Endothelial cell of umbilical vein (primary cell): Measurements from ENCODE around the gene HIRA. TPM values are rescaled to one million over a fixed set of nuclear protein-coding genes. Genes with fewer than 3 reads are reported as not detected.
A peak's percentile ranks its signal among the peaks of the same experiment; 100 is the strongest.

Experiments used
- BruUV-seq: library from RNA; stranded (reverse); fragments of 400-500 nt; replicated peaks from 2 replicates; lab custom pipeline; 2021; lab: Mats Ljungman, UMichigan
- CTCF ChIA-PET: fragments of 300-600, 350-600 bp; sonication (Branson Sonifier 250); formaldehyde crosslinking; loops from one replicate; lab custom pipeline; 2021; ENCODE audit warnings: antibody characterized with exemption, inconsistent platforms; lab: Charles Lee
- POLR2A ChIA-PET: fragments of 300-600, 350-600 bp; sonication (Branson Sonifier 250); formaldehyde crosslinking; loops from one replicate; lab custom pipeline; 2021; ENCODE audit warnings: antibody characterized with exemption, inconsistent platforms; lab: Charles Lee
- DNase-seq: peaks from one replicate; pipeline ENCODE4 v3.0.0-alpha.2; 2011; ENCODE audit warnings: low read depth, low spot score
- FAIRE-seq: peaks from 2 replicates; lab custom pipeline; 2011; peaks lifted over from hg19 to GRCh38; lab: Jason Lieb, UNC
- H2AFZ ChIP-seq: 2 replicates; pipeline ENCODE4 v1.6.0; 2012; ENCODE audit warnings: low read depth, low read length, control low read depth, inconsistent platforms
- H3K27ac ChIP-seq: 2 replicates; pipeline ENCODE4 v1.5.1; 2011; ENCODE audit warnings: low read depth, mild to moderate bottlenecking, control low read depth, low read length, moderate library complexity; ENCODE audit not compliant: insufficient read depth
- H3K27me3 ChIP-seq, 2 experiments: 2 replicates each; pipeline versions ENCODE4 v1.6.0 to v1.6.1; 2011; ENCODE audit warnings: low read length in 2 of 2, mixed read lengths in 1 of 2; ENCODE audit not compliant: control insufficient read depth in 2 of 2, insufficient read depth in 2 of 2
- H3K36me3 ChIP-seq, 2 experiments: 2 replicates in 1 of 2; 3 replicates in 1 of 2; pipeline ENCODE4 v1.5.1; 2011; ENCODE audit warnings: low read length in 2 of 2, mild to moderate bottlenecking in 1 of 2, moderate library complexity in 1 of 2; ENCODE audit not compliant: control insufficient read depth in 2 of 2, insufficient read depth in 2 of 2; ENCODE audit errors: extremely low read depth in 1 of 2
- H3K4me1 ChIP-seq: 3 replicates; pipeline ENCODE4 v1.5.1; 2011; ENCODE audit warnings: mild to moderate bottlenecking, low read length; ENCODE audit not compliant: control insufficient read depth, insufficient read depth; ENCODE audit errors: extremely low read depth
- H3K4me2 ChIP-seq: 2 replicates; pipeline ENCODE4 v1.6.1; 2011; ENCODE audit warnings: low read length, control low read depth, mixed read lengths; ENCODE audit not compliant: insufficient read depth
- H3K4me3 ChIP-seq, 3 experiments: fragments of 200-600 bp in 1 of 3; sonication (generic), shearing (Covaris generic) in 1 of 3; replicated peaks in 1 of 3; 2 replicates each; pipeline ENCODE4 v1.5.1; 2011 to 2016; ENCODE audit warnings: control low read depth in 3 of 3, low read length in 3 of 3, mild to moderate bottlenecking in 2 of 3, inconsistent platforms in 1 of 3, low read depth in 1 of 3, moderate library complexity in 1 of 3; ENCODE audit not compliant: insufficient read depth in 1 of 3
- H3K79me2 ChIP-seq: 2 replicates; pipeline ENCODE4 v1.6.0; 2012; ENCODE audit warnings: low read length, inconsistent platforms; ENCODE audit not compliant: control insufficient read depth, insufficient read depth
- H3K9ac ChIP-seq: replicated peaks from 2 replicates; pipeline ENCODE3; 2011; ENCODE audit warnings: low read length, control low read depth; ENCODE audit not compliant: insufficient read depth; ENCODE audit errors: extremely low read depth
- H3K9me1 ChIP-seq: replicated peaks from 3 replicates; pipeline ENCODE4 v1.6.0; 2011; ENCODE audit warnings: mild to moderate bottlenecking, low read length; ENCODE audit not compliant: control insufficient read depth, insufficient read depth; ENCODE audit errors: extremely low read depth
- H3K9me3 ChIP-seq: replicated peaks from 2 replicates; pipeline ENCODE4 v1.5.1; 2012; ENCODE audit warnings: low read length, inconsistent platforms; ENCODE audit not compliant: control insufficient read depth, insufficient read depth
- H4K20me1 ChIP-seq: replicated peaks from 2 replicates; pipeline ENCODE3; 2011; ENCODE audit warnings: mild to moderate bottlenecking, low read length; ENCODE audit not compliant: control insufficient read depth, insufficient read depth; ENCODE audit errors: extremely low read depth
- CTCF ChIP-seq, 2 donors: IDR thresholded peaks; 1 replicate in 1 of 2; 2 replicates in 1 of 2; pipeline ENCODE4 v1.5.1; 2011; ENCODE audit warnings: low read length in 2 of 2, mild to moderate bottlenecking in 2 of 2, moderate library complexity in 2 of 2, control low read depth in 1 of 2, inconsistent platforms in 1 of 2, low read depth in 1 of 2; ENCODE audit not compliant: insufficient read depth in 1 of 2; ENCODE audit errors: extremely low read depth in 1 of 2
- GATA2 ChIP-seq: IDR thresholded peaks from 2 replicates; pipeline ENCODE4 v1.7.0; 2011; ENCODE audit warnings: low read depth, mild to moderate bottlenecking, moderate library complexity, mixed read lengths, low read length; ENCODE audit not compliant: insufficient read length, insufficient read depth
- dilution Hi-C: fragments of 300-500 bp; cut with MboI; formaldehyde crosslinking; loops from one replicate; pipeline ENCODE4 v1.15.0; 2019; ENCODE audit warnings: low sequenced_read_pairs; ENCODE audit not compliant: extremely low pct_ligation_motif_present
- intact Hi-C: fragments of 100-400 bp; cut with micrococcal nuclease; formaldehyde crosslinking; loops from one replicate; pipeline ENCODE4 v1.10.0; 2022
- polyA plus RNA-seq, 4 experiments: library from polyadenylated mRNA; depleted of rRNA in 3 of 4; stranded (reverse) in 3 of 4; unstranded in 1 of 4; fragments of >200 nt; gene quantifications; 2 replicates each; pipeline versions ENCODE4 v1.2.1 to v1.2.3, GENCODE V29; 2011 to 2012; ENCODE audit warnings: missing spikeins in 1 of 4
- total RNA-seq: library from RNA; stranded (reverse); gene quantifications from 2 replicates; pipeline ENCODE4 v1.2.3, GENCODE V29; 2021

The HIRA gene
- total and polyA plus RNA-seq, 2 donors (not counting 3 experiments of a cell fraction or from before 2014, with no cell fraction given): 17.3 to 27.7 TPM

GRCh38 chr22:19430890-19431541 is 517 bp downstream of the HIRA start:
- CTCF ChIA-PET: interaction anchor here (1.0 to 2.1 kb wide), 5 partner anchors 14 to 251 kb away, joined by 3 to 6 read pairs (median 4); no protein-coding TSS in a partner anchor
- TF ChIP-seq CTCF (IDR thresholded peaks at IDR 0.05; ENCODE audit: extremely low read depth in 1 of 2, insufficient read depth in 1 of 2, low read depth in 1 of 2, low read length in 2 of 2): peak; percentile 13 to 19
- no peak for TF ChIP-seq GATA2
- peak overlapping the region; percentile 86 for H3K4me2 ChIP-seq
- H3K9ac ChIP-seq: peak overlapping the region; percentile 68
- H4K20me1 ChIP-seq: no peaks in the 10 kb centered on the region
- H3K4me1 ChIP-seq: peaks cover 17% of the 10 kb centered on the region
- intact Hi-C loops (loop anchor here (1.0 kb wide), 1 partner anchor 199 kb away; no protein-coding TSS in a partner anchor), dilution Hi-C loops (no loop called here)
- POLR2A ChIA-PET: interaction anchor here (1.4 kb wide), 1 partner anchor 13 kb away, joined by 6 read pairs; no protein-coding TSS in a partner anchor
- H2AFZ ChIP-seq: peak overlapping the region; percentile 38
- no TSS peak for BruUV-seq
- H3K9me3 ChIP-seq: no peaks in the 10 kb centered on the region
- H3K9me1 ChIP-seq: no peaks in the 10 kb centered on the region
- H3K27ac ChIP-seq: no peak overlapping the region
- DNase-seq: peak; percentile 29
- peaks cover 56% of the 10 kb centered on the region for H3K79me2 ChIP-seq
- peak; percentile 28 for FAIRE-seq
- peaks cover 5% of the 10 kb centered on the region in 2 experiments for H3K36me3 ChIP-seq
- H3K27me3 ChIP-seq: no peaks in the 10 kb centered on the region
- peak overlapping the region; percentile 41 to 86 (median 69) for H3K4me3 ChIP-seq
